Ishikawa (cell line): Measurements from ENCODE around the gene SLC27A5.

Experiments used
- CEBPB ChIP-seq: IDR thresholded peaks from 2 replicates; pipeline ENCODE4 v1.6.1; 2012
- CREB1 ChIP-seq: IDR thresholded peaks from 2 replicates; pipeline ENCODE4 v1.6.1; 2012; ENCODE audit warnings: low read depth
- EGR1 ChIP-seq: IDR thresholded peaks from 2 replicates; pipeline ENCODE4 v1.6.1; 2012
- EP300 ChIP-seq: IDR thresholded peaks from 2 replicates; pipeline ENCODE4 v1.6.1; 2012; ENCODE audit warnings: borderline replicate concordance
- FOXM1 ChIP-seq: IDR thresholded peaks from 2 replicates; pipeline ENCODE4 v1.6.1; 2012; ENCODE audit warnings: low read depth, borderline replicate concordance
- NFIC ChIP-seq: IDR thresholded peaks from 2 replicates; pipeline ENCODE4 v1.6.1; 2012
- RAD21 ChIP-seq: IDR thresholded peaks from 2 replicates; pipeline ENCODE4 v1.6.1; 2012; ENCODE audit warnings: low read depth
- TAF1 ChIP-seq: IDR thresholded peaks from 2 replicates; pipeline ENCODE4 v1.6.1; 2012; ENCODE audit warnings: low read depth, mild to moderate bottlenecking
- TCF12 ChIP-seq: IDR thresholded peaks from 2 replicates; pipeline ENCODE4 v1.6.1; 2012; ENCODE audit warnings: low read depth
- TEAD4 ChIP-seq: IDR thresholded peaks from 2 replicates; pipeline ENCODE4 v1.6.1; 2012
- YY1 ChIP-seq: IDR thresholded peaks from 2 replicates; pipeline ENCODE4 v1.6.1; 2012; ENCODE audit warnings: low read depth
- ZBTB7A ChIP-seq: IDR thresholded peaks from 2 replicates; pipeline ENCODE4 v1.6.1; 2012; ENCODE audit warnings: low read depth
- TF ChIP-seq, protein P1 (sequence below): IDR thresholded peaks from 2 replicates; pipeline ENCODE4 v1.6.1; 2012; ENCODE audit warnings: low read depth, mild to moderate bottlenecking
- TF ChIP-seq, protein P2 (sequence below): IDR thresholded peaks from 2 replicates; pipeline ENCODE4 v1.6.1; 2012
- TF ChIP-seq, protein P3 (sequence below): IDR thresholded peaks from 2 replicates; pipeline ENCODE4 v1.6.1; 2012

Gene SLC27A5

DNA sequence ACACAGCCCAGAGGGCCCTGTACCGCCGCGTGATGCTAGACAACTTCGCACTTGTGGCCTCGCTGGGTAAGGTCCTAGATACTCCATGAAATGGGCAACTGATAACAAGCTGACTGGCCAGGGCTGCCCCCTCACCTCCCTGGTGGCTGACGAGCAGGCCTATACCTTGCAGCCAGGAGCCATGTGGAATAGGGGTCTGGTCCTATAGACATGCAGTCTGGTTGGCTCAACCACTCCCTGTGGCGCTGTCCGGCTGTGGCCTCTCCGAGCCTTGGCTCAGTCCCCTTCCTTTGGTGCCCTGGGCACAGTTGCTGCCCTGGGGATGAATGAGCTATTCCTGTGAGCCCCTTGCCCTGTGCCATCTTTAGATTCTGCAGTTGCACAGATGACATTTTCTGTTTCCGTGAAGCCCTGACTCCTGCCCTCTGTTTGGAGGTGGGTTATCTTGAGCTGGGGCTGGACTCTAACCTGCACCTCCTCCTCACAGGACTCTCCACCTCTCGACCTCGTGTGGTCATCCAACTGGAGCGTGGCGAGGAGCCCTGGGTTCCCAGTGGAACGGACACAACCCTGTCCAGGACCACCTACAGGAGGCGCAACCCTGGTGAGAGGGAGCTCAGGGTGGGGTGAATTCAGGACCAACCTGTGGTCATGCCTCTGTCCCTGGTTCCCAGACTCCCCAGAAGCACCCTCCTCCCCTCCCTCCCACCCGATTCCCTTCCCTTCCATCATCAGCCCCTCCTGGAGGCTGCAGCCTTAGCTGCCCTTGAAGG lies 42.4 kb downstream of the SLC27A5 start:
- no peak for TF ChIP-seq EGR1
- TF ChIP-seq EP300: no peak
- TF ChIP-seq TEAD4: no peak
- no peak for TF ChIP-seq FOXM1
- TF ChIP-seq, protein P1, sequence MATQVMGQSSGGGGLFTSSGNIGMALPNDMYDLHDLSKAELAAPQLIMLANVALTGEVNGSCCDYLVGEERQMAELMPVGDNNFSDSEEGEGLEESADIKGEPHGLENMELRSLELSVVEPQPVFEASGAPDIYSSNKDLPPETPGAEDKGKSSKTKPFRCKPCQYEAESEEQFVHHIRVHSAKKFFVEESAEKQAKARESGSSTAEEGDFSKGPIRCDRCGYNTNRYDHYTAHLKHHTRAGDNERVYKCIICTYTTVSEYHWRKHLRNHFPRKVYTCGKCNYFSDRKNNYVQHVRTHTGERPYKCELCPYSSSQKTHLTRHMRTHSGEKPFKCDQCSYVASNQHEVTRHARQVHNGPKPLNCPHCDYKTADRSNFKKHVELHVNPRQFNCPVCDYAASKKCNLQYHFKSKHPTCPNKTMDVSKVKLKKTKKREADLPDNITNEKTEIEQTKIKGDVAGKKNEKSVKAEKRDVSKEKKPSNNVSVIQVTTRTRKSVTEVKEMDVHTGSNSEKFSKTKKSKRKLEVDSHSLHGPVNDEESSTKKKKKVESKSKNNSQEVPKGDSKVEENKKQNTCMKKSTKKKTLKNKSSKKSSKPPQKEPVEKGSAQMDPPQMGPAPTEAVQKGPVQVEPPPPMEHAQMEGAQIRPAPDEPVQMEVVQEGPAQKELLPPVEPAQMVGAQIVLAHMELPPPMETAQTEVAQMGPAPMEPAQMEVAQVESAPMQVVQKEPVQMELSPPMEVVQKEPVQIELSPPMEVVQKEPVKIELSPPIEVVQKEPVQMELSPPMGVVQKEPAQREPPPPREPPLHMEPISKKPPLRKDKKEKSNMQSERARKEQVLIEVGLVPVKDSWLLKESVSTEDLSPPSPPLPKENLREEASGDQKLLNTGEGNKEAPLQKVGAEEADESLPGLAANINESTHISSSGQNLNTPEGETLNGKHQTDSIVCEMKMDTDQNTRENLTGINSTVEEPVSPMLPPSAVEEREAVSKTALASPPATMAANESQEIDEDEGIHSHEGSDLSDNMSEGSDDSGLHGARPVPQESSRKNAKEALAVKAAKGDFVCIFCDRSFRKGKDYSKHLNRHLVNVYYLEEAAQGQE: no peak
- no peak for TF ChIP-seq CEBPB
- no peak for TF ChIP-seq ZBTB7A
- TF ChIP-seq, protein P2, sequence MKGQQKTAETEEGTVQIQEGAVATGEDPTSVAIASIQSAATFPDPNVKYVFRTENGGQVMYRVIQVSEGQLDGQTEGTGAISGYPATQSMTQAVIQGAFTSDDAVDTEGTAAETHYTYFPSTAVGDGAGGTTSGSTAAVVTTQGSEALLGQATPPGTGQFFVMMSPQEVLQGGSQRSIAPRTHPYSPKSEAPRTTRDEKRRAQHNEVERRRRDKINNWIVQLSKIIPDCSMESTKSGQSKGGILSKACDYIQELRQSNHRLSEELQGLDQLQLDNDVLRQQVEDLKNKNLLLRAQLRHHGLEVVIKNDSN: no peak
- no peak for TF ChIP-seq NFIC
- TF ChIP-seq, protein P3, sequence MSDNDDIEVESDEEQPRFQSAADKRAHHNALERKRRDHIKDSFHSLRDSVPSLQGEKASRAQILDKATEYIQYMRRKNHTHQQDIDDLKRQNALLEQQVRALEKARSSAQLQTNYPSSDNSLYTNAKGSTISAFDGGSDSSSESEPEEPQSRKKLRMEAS: no peak

DNA sequence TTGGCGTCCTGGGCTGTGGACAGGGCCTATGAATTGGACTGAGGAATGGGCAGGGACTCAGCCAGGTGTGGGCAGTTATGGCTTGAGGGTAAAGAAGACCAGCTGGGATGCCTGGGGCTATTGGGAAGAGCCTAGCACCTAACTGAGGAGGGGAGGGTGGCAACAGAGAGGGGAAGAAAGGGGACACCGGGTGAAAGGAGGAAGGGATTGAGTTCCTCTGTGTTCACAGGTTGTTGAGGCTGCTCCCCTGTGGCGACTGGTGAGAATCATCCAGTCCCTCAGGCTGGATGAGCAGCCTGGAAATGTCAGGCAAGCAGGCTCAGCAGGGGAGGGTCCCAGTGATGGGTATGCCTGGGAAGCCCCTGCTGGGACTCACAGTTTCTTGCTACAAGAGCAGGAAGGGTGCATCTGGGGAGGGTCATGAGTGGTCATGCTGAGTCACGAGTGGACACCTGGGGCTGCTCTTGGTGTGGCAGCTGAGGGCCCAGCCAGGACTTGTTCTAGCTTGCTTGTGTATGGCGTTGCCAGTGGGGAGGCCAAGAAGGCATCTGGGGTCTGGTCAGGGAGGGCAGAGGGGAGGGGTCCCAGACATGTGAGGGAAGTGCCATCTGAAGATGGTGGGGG lies 43.5 kb downstream of the SLC27A5 start:
- TF ChIP-seq RAD21: no peak
- no peak for TF ChIP-seq CEBPB
- no peak for TF ChIP-seq ZBTB7A
- no peak for TF ChIP-seq TCF12
- TF ChIP-seq CREB1: no peak
- TF ChIP-seq EP300: no peak
- no peak for TF ChIP-seq FOXM1
- TF ChIP-seq EGR1: no peak
- TF ChIP-seq TEAD4: no peak
- TF ChIP-seq, protein P3: no peak
- TF ChIP-seq, protein P1: no peak

DNA sequence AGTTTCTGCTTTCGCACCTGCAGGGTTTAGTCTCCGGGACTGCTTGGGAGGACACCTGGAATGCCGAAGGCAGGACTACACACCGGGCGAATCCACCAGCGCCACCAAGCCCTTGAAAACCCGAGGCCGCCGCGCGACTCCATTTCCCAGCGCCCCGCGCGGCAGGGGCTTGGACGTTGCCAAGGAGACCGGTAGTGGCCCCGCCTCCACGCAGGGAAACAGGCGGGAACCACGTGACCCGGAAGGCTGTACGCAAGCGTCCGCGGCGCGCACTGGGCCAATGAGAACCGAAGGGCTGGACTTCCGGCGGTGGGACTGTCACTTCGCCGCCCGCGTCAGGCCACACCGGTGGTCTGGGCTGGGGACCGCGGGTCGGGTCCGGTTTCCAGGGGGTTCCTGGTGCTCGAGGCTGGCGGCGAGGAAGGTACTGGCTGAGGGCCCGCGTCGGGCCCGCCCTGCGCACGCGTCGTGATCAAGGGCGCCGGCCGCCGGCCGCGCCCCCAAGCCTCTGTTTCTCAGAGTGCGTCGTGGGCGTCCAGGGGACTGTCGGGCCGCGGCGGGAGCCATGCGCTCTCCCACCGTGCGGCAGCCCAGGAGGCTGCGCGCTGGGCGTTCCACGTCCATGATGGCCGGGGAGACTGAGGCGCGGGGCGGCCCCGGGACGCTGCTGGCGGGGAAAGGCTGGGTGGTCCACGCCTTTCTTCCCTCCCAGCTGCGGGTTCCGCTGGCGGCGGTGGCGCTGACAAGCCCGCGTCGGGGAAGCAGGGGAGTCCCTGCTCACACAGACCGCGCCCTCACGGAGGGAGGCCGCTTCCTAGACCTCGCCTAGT lies 44.8 kb downstream of the SLC27A5 start, which contains the start of gene ZNF324:
ZNF324 (plus strand) TSS at position 321 of the 830 bp plus-strand sequence. CDS start 2,106 bp downstream, outside the sequence.
- TF ChIP-seq CEBPB (no peak), RAD21 (peak; percentile 22; the same call in 1 of the 2 replicates), TAF1 (peak; percentile 73), YY1 (0 out of 2 replicates have a peak, but pooled peaks have one; percentile 50), TCF12 (peak; percentile 27; the same call in 1 of the 2 replicates), CREB1 (peak; percentile 72), EP300 (no peak), EGR1 (no peak; the same call in 1 of the 2 replicates), ZBTB7A (peak; percentile 80; the same call in 1 of the 2 replicates), FOXM1 (no peak), TEAD4 (peak; percentile 63; the same call in 1 of the 2 replicates)
- TF ChIP-seq, protein P1: no peak
- TF ChIP-seq, protein P3: peak; percentile 80
- TF ChIP-seq, protein P2: peak; percentile 98
